Lung microvascular endothelial cell (primary cell): ENCODE measurements around the gene ENDOU. TPM values are rescaled to one million over a fixed set of nuclear protein-coding genes. Genes with fewer than 3 reads are reported as not detected.

ENCODE experiments used
- DNase-seq, 2 donors: peaks; one replicate each; pipeline versions ENCODE4 v3.0.0 to v3.0.0-alpha.2; 2010; ENCODE audit warnings: low read depth in 2 of 2
- total RNA-seq: library from RNA; depleted of rRNA; stranded (reverse); fragments of >200 nt; gene quantifications from 2 replicates; pipeline ENCODE4 v1.2.1, GENCODE V29; 2014

ENDOU gene
- total RNA-seq, 1 donor from 2014 or later: not detected

DNA sequence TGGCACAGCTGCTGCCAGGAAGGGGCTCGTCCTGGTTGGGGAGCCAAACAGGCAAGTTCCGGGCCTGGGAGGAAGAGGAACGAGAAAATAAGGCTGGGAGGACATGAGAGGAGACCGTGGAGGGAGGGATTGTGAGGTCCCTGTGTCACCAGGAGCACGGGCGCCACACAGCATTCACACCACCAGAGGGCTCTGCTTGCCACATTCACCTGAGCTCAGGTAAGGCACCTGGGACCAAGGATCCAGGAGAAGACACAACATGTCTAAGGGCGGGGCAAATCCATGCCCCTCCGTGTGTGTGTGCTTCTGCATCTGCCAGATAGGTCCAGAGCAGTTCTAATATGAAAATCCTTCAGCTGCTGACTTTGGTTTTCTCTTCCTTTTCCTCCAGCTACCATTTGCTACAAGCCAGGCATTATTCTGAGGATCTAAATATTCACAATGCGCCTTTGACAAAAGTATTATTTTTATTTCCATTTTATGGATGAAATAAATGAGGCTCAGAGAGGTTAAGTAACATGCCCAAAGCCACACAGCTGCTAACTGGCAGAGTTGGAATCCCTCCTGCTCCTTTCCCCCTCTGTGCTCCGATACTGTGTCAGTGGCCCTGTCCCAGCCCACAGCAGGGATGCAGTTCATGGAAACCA, 18.8 kb upstream of the ENDOU start:
- DNase-seq: peak in 1 of 2 donors; percentile 50

DNA sequence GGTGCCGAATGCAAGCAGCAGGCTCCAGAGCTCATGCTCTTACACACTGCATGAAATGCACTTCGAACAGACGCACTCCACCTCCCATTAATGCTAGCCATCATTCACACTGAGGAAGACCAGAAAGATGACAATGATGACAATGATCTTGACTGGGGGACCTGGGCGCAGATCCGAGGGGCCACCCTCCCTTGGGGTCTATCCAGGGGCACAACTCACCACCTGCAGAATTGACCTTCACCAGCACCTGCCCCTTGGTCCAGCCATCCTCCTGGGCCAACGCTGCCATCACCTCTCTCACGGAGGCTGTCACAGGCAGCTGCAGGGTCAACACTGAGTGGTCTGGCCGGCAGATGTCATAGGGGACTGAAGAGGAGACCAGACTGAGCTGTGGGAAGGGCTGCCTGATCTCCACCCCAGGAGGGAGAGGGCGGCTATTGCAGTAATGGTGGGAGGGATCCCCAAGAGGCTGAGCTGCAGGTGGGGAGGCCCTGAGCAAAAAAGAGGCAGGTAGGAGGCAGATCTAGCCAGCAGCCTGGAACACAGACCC, 18.1 kb upstream of the ENDOU start:
- DNase-seq: no peak

DNA sequence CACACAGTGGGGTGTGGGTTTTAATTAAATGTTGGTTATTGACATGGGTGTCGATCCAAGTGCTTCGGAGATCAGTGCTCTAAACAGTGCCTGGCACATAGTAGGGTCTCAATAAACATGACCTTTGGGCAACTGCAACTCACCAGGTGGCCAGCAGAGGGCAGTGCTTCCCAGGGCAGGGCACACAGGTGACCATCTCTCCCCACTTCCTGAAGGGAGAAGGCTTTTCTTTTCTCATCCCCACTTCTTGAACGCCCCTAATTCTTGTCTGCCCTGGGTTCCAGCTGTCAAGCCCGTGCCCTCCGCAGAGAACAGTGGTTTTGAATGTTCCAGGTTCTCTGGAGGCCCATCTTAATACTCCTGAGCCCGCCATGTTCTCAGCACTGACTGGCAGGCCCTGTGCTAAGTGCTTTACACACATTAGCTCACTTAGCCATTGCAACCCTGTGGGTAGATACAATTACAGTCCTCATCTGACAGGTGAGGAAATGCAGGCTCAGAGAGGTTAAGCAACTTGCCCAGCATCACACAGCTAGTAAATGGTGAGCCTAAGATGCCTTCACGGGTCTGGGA, 17.0 kb upstream of the ENDOU start:
- peak; percentile 46 to 65 for DNase-seq

DNA sequence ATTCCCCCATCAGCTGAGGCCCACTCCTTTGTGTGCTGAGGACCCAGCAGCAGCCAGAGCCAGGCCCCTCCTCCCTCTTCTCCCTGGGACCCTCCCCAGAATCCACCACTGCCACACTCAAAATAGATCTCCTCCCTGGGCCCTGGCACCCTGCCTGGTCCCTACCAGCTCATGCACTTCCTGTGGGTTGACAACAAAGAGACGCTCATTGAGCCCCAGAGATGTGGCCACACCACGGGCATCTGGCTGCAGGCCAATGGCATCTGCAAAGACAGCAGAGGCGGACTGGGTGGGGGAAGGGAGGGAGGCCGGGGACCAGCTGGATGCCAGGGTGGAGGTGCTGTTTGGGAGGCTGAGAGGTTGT, 16.0 kb upstream of the ENDOU start:
- DNase-seq: peak; percentile 35 to 47

DNA sequence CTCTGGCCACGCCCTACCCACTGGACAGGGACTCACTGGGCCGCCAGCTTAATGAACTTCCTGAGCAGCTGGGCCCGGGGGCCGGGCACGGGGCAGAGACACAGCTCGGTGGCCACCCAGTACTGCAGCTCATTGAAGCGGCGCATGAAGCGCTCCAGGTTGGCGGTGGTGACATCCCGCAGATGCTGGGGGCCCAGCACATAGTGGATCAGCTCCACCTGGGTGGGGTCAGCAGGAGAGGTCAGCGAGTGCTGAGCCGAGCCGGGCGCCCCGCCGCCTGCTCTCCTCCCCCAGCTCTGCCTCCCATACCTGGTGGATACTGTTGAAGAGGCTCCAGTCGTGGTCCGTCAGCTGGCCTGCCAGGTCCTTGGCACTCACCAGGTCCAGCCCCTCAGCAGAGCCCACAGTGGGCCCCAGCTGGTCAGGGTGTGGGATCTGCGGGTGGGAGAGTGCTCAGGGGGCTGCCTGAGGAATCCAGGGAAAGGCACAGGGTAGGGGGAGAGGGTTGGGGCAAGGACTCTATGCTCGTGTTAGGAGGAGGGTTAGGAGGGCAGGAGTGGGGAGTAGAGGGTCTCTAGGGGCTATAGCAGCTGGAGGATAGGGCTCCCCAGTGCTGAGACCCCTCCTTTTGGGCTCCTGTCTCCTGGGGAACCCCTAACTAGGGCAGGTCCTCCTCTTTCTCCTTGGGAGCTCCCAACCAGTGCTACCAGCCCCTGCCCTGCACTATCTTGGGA, 15.5 kb upstream of the ENDOU start:
- peak; percentile 17 to 33 for DNase-seq

DNA sequence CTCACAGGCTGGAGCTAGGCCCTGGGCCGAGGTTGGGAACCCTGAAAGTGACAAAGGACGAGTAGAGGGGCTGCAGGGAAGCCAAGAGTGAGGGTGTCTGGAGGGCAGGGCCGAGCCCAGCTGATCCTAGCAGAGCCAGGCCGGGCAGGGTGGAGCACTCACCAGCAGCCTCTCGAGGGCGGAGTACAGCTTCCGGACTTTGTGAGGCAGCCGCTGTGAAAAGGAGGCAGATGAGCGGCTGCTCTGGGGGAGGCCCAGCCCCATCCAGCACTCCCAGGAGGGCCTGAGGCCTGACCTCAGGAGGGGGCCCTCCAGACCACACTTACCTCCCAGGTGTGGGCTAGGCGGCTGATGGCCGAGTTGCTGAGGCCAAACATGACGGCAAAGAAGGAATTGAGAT, 14.7 kb upstream of the ENDOU start:
- DNase-seq: peak in 1 of 2 donors; percentile 63

DNA sequence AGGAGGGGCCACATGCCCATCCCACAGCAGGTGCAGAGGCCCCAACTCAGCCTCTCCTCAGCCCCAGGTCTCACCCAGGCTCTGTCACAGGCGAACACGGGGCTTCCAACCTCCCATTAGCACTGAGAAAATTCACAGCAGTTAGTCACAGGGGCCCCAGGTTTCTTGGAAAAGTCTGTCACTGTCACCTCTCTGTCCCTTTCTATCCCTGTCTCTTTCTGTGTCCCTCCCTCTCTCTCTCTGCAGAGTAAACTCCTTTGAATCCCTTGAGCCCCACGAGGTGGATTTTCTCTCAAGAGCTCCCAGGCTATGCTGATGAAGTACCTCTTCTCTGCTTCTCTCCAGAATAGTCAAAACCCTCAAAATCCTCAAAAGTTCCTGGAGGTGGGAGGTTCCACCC, 14.0 kb upstream of the ENDOU start:
- no peak for DNase-seq

DNA sequence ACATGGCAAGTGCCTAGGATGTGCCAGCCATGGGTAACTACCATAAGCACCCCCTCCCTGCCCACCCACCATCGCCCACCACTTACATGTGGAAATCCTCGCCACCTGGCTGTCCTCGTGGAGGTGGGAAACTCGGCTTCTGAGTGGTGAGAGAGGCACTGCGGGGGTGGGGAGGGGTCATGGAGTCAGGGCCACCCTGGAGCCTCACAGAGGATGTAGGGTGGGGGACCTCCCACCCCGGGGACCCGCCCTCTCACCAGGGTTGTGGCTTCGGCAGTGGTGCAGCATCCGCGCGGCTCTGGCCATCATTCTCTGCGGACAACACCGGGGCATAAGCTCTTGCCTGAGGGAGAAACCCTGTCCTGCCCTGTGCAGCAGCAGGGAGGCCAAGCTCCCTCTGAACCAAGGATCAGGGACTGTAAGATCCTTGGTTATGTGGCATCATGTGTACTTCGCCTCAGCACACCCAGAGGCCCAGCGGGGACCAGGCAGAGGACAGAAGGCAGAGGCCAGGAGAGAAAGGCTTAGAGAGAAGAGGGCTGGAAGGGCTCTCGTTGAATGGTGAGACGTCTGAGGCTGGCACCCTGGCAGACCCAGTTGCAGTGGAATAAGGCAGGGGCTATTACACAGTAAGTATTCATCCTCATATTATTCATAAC, 12.8 kb upstream of the ENDOU start:
- DNase-seq: no peak

DNA sequence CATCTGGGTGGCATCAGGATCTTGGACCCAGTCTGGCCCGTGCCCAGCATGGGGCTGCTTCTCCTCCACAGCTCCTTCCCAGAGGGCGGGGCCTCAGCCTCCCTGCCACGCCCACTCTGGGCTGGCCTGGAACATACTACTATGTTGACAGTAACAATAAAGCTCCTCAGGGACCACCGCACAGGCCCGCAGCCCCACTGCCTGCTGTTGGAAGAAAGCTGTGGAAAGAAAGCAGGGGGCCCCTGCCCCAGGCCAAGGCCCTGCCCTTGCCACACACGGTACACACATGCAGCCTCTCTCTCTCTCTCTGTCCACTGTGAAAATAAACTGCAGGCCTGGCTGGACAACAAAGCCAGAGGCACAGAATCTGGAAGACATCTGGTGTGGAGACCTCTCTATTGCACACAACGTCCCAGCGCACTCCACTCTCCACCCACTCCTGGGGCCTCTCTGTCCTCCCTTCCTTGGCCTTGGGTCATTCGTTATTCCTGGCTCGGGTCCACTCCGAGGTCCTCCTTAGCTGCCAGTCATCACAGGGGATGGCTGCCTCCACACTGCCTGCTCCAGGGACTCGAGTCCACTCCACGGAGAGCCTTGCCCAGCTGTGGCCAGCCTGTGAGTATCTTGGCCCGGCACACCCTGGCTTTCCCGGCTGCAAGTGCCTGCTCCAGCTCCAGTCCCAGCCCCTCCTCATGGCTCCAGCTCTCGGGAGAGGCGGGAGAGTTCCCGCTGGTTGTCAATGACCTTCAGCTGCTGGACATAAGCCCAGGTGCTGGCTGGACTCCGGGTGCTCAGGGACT, 11.8 kb upstream of the ENDOU start:
- peak in 1 of 2 donors; percentile 21 for DNase-seq

DNA sequence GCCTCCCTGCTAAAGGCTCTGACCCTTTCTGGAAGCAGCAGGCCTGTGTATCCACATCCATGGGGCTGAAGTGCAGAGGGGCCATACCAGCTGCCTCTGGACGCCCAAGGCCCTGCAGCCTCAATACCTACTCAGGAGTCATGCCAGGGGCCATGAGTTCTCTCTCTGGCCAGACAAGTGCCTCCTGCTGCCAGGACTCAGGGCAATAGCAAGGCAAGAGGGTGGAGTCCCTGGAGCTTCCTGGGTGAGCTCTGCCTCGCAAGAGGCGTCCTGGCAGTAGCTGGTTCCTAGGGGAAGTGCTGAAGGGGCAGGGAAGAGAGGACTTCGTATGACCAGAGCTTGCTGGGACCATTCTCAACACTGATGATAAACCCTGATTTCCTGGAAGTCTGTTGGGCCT, 10.9 kb upstream of the ENDOU start:
- DNase-seq: no peak

DNA sequence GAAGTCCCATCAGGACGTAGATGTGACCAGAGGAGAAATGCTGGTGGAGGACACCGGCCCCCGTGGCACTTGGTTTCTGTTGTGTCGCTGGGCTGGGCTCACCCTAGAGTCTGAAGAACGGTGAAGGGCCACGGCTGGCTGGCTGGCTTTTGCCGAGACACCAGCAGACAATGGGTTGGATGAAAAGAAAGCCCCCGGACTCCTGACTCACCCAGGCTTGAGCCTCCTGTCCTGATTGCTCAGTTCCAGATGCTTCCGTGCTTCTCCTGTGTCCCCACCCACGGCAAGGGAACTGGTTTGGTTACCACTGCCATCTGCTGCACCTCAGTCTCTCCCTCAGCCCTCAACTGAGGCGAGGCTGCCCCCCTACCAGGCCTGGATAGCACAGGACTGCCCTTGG, 10.4 kb upstream of the ENDOU start:
- peak in 1 of 2 donors; percentile 37 for DNase-seq

DNA sequence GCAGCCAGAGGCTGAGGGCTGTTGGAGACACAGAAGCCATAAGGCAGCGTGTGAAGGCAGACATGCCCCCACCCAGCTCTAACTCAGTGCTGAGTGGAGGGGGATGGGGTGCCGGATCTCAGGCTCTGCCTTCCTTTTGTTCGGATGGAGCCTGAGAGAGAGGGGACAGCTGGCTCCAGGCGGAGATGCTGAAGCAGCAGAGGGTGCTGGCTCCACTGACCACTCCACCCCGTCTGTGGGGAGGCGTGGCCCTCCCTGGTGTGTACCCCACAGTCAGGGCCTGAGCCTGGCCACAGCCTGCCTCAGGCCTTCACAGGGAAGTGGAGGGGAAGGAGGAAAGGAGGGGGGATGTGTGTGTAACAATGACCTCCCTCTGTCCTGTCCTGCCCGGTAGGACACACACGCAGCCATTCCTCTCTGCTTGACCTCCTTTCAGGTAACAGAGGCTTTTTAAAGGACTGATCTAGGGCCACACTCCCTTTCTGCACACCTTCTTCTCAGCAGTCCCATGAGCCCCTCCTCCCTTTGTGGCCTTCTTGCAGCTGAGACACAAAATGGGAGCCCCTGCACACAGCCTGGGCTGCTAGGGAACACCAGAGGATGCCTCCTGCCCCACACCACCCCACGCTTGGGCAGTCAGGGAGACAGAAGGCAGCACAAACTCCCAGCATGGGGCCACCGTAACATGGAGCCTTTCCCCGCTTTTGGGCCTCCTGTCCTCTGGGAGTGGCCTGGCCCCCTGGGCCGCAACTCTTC, 9.6 kb upstream of the ENDOU start:
- DNase-seq: no peak

DNA sequence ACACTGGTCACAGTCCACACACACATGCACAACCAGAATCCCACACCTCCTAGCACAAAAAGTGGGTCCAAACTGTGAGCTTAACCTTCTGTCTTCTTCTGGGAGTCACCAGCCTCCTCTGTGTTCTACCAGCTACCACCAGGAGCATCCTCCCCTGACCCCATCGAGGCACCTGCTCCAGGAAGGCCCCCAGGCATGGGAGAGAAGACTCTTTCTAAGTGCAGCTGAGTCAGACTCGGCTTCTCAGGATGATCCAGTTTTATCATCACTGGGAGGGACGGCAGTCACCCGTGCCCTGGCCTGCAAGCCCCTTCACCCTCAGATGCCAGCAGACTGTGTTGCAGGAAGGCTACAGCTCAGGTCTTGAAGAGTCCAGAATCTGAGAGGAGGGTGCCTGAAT, 7.9 kb upstream of the ENDOU start:
- no peak for DNase-seq

DNA sequence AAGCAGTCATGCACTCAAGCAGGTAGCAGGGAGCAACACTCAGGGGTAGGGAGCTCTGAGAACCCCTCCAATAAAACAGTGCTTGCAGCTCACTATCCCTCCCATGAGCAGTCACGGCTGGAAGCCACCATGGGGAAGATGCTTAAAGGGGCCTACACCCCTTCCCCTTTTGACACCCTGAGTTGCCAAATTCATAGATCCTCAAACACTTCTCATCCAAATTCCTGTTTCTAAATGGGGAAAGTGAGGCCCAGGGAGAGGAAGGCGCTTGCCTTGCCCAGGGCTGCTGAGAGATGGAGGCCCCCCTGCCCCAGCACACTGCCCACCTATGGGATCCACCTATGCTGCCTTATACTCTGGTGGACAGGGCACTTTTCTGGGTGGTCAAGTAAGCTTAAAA, 7.2 kb upstream of the ENDOU start:
- DNase-seq: no peak

DNA sequence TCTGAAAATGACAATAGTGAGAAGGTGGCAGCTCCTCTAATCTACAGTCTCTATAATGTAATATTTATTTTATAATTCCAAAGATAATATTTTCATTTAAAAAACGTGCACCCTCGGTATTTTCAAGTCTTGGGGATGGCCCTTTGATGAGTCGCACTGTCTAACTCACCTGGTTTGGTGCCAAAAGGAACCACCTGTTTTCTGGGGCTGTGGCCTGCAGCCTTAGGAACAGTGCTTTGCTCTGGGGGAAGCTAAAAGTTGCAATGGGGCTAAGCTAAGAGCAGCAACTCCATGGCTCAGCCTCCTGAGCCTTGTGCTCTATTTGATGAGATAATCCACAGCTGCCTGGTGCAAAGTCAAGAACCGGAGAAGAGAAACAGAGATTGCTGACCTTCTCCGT, 6.4 kb upstream of the ENDOU start:
- no peak for DNase-seq

DNA sequence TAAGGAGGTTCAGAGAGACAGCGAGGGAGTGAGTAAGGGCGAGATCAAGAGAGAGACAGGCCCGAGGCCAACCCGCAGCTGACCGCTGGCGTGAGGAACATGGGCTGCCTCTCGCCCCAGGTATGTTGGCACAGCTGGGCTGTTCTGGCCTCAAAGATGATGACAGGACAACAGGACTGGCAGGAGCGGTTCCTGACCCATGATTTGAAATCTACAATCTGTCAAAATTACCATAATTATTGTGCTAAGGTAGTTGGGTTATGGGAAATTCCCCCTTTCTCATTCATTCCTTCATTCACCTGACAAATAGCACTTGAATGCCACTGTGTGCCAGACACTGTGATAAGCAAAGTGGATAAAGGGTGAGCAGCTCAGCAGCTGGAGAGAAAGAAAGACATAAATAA, 5.1 kb upstream of the ENDOU start:
- no peak for DNase-seq

DNA sequence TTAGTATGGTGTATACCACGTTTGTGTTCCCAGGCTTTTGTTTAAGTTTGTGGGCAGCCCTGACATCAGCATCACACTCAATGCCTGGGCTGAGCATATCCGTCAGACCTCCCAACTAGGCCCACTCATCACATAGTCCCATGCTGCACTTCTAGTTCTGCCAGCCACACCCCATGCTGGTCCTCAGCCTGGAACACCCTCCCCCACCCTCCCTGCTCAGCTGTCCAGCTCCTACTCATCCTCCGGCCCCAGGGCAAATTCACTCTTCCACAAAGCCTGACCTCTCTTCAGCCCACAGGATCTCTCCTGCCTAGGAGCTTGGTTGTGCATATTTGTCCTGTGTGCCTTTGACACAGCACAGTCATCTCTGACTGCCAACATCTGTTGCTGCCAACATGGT, 3.9 kb upstream of the ENDOU start:
- DNase-seq: no peak

DNA sequence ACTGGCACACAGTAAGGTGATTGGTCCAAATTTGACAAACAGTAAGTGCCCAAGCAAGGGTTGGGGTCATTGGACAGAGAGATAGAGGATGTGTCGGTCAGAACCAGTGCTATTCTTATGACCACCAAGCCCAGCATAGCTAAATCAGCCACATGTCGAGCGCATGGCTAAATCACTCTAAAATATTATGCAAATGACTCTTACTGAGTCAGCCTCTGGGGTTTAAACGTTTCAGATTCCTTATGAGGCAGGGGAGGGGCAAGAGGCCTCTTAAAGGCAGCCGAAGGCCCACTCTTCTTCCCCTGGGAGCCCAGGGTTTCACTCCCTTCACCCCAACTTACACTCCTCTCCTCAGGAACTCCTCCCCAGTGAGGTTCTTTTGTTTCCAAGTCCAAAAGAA, 603 bp upstream of the ENDOU start:
- no peak for DNase-seq

DNA sequence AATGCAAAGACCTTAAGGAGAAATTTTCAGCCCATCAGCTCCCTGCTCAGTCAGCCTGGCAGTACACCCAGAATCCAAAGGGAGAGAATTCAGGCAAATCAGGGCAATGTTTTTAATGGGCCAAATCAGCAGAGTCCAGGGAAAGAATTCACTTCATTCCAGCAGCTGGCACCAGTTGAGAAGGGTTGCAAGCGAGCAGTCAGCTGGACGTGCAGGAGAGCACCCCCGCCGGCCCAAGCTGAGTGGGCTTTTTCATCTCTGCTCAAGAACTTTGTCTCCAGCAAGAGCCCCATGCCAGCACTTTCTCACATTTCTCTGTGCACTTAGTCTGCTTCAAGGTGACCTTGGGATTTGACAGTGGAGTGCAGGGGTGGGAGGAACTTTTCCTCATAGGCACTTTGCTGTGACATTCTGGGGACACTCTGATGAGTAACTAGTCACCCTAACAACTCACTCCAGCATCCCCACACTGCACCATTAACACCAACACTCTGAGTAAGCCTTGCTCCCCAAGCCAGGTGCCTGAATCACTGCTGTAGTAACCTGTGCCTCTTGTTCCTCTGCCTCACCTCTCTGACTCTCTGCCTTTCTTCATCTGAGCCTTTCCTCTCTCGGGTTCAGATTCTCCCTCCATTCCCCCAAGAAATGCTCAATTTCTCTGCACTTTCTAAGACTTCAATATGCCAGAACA, 2.2 kb downstream of the ENDOU start:
- no peak for DNase-seq
